Esophagus muscularis mucosa (tissue), 4 donors: ENCODE results near the gene XAB2.

ENCODE experiments used
- CTCF ChIP-seq, 3 experiments: fragments of 200-600 bp in 2 of 3; fragments of 450-650 bp in 1 of 3; sonication (generic) in 2 of 3; IDR thresholded peaks; one replicate each; pipeline ENCODE4 v1.5.1; 2017 to 2019; ENCODE audit warnings: antibody characterized with exemption in 3 of 3, mild to moderate bottlenecking in 2 of 3, moderate library complexity in 1 of 3
- EP300 ChIP-seq: sonication (generic); formaldehyde crosslinking; IDR thresholded peaks from one replicate; pipeline ENCODE4 v1.6.1; 2017; ENCODE audit warnings: antibody characterized with exemption
- POLR2A ChIP-seq: fragments of 450-650 bp; IDR thresholded peaks from one replicate; pipeline ENCODE4 v1.6.1; 2017; ENCODE audit warnings: antibody characterized with exemption, moderate library complexity, mild to moderate bottlenecking, low read depth
- POLR2AphosphoS5 ChIP-seq, 2 donors: sonication (generic); formaldehyde crosslinking; IDR thresholded peaks; one replicate each; pipeline ENCODE4 v1.6.1; 2017; ENCODE audit warnings: antibody characterized with exemption in 2 of 2

DNA sequence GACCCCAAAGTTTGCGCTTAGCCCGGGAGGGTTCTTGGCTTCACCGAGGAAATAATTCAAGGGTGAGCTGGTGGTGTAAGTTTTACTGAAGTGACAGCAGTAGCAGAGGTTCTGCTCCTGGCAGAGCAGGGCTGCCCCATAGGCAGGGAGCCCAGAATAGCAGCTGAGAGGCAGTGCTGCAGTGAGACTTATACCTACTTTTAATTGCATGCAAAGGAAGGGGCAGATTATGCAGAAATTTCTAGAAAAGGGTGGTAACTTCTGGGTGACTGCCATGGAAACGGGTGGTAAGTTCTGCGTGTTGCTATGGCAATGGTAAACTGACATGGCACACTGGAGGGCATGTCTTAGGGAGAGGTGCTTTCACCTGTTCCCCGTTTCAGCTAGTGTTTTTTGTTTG lies 51.2 kb downstream of the XAB2 start:
- TF ChIP-seq CTCF (IDR thresholded peaks at IDR 0.05) (no peak), POLR2A (no peak), POLR2AphosphoS5 (IDR thresholded peaks at IDR 0.05) (no peak), EP300 (no peak)
